Lung (tissue), 16 donors: ENCODE results near the gene PLEKHH3. TPM values are rescaled to one million over a fixed set of nuclear protein-coding genes. Genes with fewer than 3 reads are reported as not detected.

Experiments
- ATAC-seq: fragments of 200-7000 bp; cut with Tn5 transposase; one replicate; pipeline ENCODE4 v1.9.1; 2020; ENCODE audit warnings: moderate number of reproducible peaks; ENCODE audit not compliant: insufficient read depth, low FRiP score
- DNase-seq, 3 donors: peaks; one replicate each; pipeline ENCODE4 v3.0.0-alpha.2; 2013 to 2017
- H3K27ac ChIP-seq, 2 donors: one replicate each; pipeline ENCODE4 v1.5.1; 2013; ENCODE audit warnings: mild to moderate bottlenecking in 2 of 2, moderate library complexity in 2 of 2, control low read depth in 1 of 2, inconsistent platforms in 1 of 2, low read depth in 1 of 2, low read length in 1 of 2
- H3K27me3 ChIP-seq, 3 donors: one replicate each; pipeline ENCODE4 v1.5.1; 2013; ENCODE audit warnings: low read length in 2 of 3; ENCODE audit not compliant: control insufficient read depth in 3 of 3, insufficient read depth in 3 of 3
- H3K36me3 ChIP-seq, 4 donors: one replicate each; pipeline ENCODE4 v1.5.1; 2013; ENCODE audit warnings: low read length in 4 of 4, mild to moderate bottlenecking in 1 of 4, moderate library complexity in 1 of 4; ENCODE audit not compliant: control insufficient read depth in 4 of 4, insufficient read depth in 4 of 4
- H3K4me1 ChIP-seq, 5 donors: one replicate each; pipeline ENCODE4 v1.5.1; 2013; ENCODE audit warnings: low read length in 5 of 5, mild to moderate bottlenecking in 2 of 5, moderate library complexity in 1 of 5; ENCODE audit not compliant: control insufficient read depth in 5 of 5, insufficient read depth in 5 of 5
- H3K4me3 ChIP-seq: one replicate; pipeline ENCODE4 v1.5.1; 2013; ENCODE audit warnings: mild to moderate bottlenecking, control low read depth, moderate library complexity
- H3K9ac ChIP-seq, 2 donors: one replicate each; pipeline ENCODE4 v1.5.1; 2013; ENCODE audit warnings: low read length in 2 of 2, control low read depth in 1 of 2; ENCODE audit not compliant: insufficient read depth in 1 of 2
- H3K9me3 ChIP-seq, 4 donors: one replicate each; pipeline ENCODE4 v1.5.1; 2013; ENCODE audit warnings: low read length in 3 of 4, mild to moderate bottlenecking in 1 of 4, moderate library complexity in 1 of 4; ENCODE audit not compliant: control insufficient read depth in 4 of 4, insufficient read depth in 3 of 4
- CTCF ChIP-seq: IDR thresholded peaks from 2 replicates; pipeline ENCODE4 v1.5.1; 2012; ENCODE audit warnings: mild to moderate bottlenecking; ENCODE audit errors: control extremely low read depth, extremely low read depth
- WGBS, 2 donors: extraction: QIAGEN DNeasy Blood & Tissue Kit; methylation state at CpG; one replicate each; pipeline ENCODE4 v1.1.7; 2013; 5-methylcytosine and 5-hydroxymethylcytosine counted together
- long read RNA-seq, 5 donors: transcript quantifications; one replicate each; lab custom pipeline, GENCODE V29; 2026
- polyA plus RNA-seq, 2 donors: library from polyadenylated mRNA; stranded (reverse); fragments of 200-250 nt; gene quantifications; one replicate each; pipeline ENCODE4 v1.2.1, GENCODE V29; 2013
- total RNA-seq, 2 donors: library from RNA; depleted of rRNA in 1 of 2; stranded (reverse); fragments of >200 nt in 1 of 2; gene quantifications; one replicate each; pipeline ENCODE4 v1.2.1, GENCODE V29; 2014 to 2021
- donor health status: control.
- donor health status: control.
- donor health status: Bipolar disorder and iron deficiency.
- donor health status: healthy.
- donor health status: DM: yes; HTN: yes; CAD: no.

The PLEKHH3 gene, protein sequence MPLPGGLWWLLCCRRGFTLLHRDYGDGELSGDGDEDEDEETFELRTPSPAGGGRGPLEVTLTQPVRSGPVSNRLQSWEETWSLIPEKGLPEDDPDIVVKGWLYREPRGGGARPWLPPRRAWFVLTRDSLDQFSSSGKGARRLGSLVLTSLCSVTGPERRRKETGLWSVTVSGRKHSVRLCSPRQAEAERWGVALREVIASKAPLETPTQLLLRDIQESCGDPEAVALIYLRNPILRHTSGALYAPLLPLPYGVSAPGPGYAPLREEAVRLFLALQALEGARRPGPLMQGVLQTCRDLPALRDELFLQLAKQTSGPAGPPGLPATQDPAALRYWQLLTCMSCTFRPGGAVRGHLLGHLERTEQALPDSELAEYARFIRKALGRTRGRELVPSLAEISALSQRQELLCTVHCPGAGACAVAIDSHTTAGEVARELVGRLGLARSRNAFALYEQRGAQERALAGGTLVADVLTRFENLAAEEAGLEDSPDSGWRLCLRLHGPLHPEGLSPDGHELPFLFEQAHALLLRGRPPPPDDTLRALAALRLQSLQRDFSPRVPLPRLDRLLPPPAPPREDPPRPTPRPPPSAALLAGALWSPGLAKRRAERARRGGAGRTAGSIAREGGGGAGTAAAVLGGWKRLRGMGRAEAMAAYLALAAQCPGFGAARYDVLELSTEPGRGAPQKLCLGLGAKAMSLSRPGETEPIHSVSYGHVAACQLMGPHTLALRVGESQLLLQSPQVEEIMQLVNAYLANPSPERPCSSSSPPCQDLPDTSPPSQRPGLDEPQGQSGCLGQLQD
- total RNA-seq (10 to 100 TPM; 23.9 to 30.2 TPM), polyA plus RNA-seq (10 to 100 TPM; 21.2 to 22.0 TPM)
- long read RNA-seq, donor 1, full-length matches to known transcripts, result 8 of 8 reads
- long read RNA-seq, donor 1, partial matches to known transcripts, result 0 of 8 reads
- long read RNA-seq, donor 1, other reads (novel, unspliced or antisense), result 0 of 8 reads
- long read RNA-seq, donor 2, partial matches to known transcripts, result 0 of 1 reads
- long read RNA-seq, donor 2, other reads (novel, unspliced or antisense), result 0 of 1 reads
- long read RNA-seq, donor 3, partial matches to known transcripts, result 0 of 2 reads
- long read RNA-seq, donor 3, other reads (novel, unspliced or antisense), result 0 of 2 reads
- long read RNA-seq, donor 4, result 0 reads
- long read RNA-seq, donor 5, partial matches to known transcripts, result 0 of 1 reads
- long read RNA-seq, donor 5, other reads (novel, unspliced or antisense), result 0 of 1 reads

DNA sequence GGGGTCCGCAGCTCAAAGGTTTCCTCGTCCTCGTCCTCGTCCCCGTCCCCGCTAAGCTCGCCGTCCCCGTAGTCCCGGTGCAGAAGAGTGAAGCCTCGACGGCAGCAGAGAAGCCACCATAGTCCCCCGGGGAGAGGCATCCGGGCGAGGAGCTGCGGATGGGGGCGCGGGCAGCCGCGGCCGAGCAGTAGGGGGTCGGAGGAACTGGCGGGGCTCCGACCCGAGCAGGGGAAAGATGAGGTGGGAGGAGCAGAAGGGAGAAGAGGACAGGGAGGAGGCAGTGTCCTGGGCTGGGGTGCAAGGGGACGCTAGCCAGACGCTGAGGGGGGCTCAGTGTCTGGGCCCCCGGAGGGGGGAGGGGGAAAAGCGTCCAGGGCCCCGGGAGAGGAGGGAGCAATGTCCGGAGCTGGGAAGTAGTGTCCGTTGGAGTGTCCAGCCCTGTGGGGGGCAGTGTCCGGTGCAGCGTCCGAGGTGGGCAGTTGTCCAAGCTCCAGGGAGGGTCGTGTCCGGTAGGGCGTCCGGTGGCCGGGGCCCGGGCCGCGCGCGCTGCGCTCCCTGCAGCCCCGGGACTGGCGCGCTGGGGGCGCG is at the start of gene PLEKHH3:
Gene PLEKHH3 (minus strand): TSS at position 571 of the 588 bp plus-strand sequence. CDS start 431 bp downstream, at position 140.
- Histone ChIP-seq H3K27me3 (peaks cover 0 to 5% (median 3%) of the 10 kb centered on the region in 3 donors), H3K9ac (peak within 1 kb of the TSS; percentile 55 to 85), H3K4me1 (peaks cover 9 to 49% (median 16%) of the 10 kb centered on the region in 5 donors), H3K4me3 (peak within 1 kb of the TSS; percentile 76), H3K9me3 (no peaks in the 10 kb centered on the region), H3K27ac (peak within 1 kb of the TSS; percentile 96 to 100), H3K36me3 (peaks cover 0 to 22% (median 12%) of the 10 kb centered on the region in 4 donors)
- WGBS, 2 donors, result 0 to 1% methylated on average over 46 to 51 of the region's 51 CpGs
- DNase-seq (peak in 2 of 3 donors; percentile 87), ATAC-seq (no peak)
- no peak for TF ChIP-seq CTCF

- Histone ChIP-seq H3K36me3 (peaks cover 19 to 40% (median 26%) of the 10 kb centered on the region in 4 donors), H3K27me3 (no peaks in the 10 kb centered on the region), H3K9ac (no peak overlapping the region), H3K27ac (no peak overlapping the region), H3K9me3 (no peaks in the 10 kb centered on the region), H3K4me3 (no peak overlapping the region), H3K4me1 (no peaks in the 10 kb centered on the region)
- WGBS, 2 donors, result 98 to 99% methylated on average over 6 of the region's 6 CpGs
- no peak for TF ChIP-seq CTCF
- ATAC-seq (no peak), DNase-seq (no peak)
These were observed 48.3 kb upstream of the PLEKHH3 start for GRCh38 chr17:42725143-42725542.

DNA sequence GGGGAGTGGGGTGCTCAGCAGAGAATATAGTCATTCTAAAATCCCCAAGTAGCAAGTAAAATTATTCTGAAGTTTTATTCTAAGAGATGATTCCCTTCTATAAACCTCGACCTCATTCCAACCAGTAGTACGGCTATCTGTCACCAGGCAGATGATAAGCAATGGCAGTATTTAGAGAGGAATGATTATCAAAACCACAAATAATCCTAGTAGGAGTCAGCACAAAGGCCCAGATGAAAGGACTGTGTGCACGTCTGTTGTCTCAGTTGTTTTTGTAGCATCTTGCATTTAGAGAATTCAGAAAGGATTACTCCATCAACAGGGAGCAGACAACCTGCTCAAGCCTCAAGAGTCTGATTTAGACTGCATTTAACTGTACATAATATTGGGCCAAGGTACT is 46.8 kb upstream of the PLEKHH3 start:
- no peak for TF ChIP-seq CTCF
- no peaks in the 10 kb centered on the region for H3K4me1 ChIP-seq
- WGBS, 2 donors, result 80 to 92% methylated on average over 3 of the region's 3 CpGs
- ATAC-seq, result no peak
- no peaks in the 10 kb centered on the region for H3K9me3 ChIP-seq
- no peak for DNase-seq
- H3K4me3 ChIP-seq, result no peak overlapping the region
- H3K27ac ChIP-seq, result no peak overlapping the region
- H3K36me3 ChIP-seq, result peaks cover 21 to 46% (median 32%) of the 10 kb centered on the region in 4 donors
- H3K27me3 ChIP-seq, result no peaks in the 10 kb centered on the region
- no peak overlapping the region for H3K9ac ChIP-seq
